Brain pericyte (primary cell): ENCODE results near the gene PPP1R26.
"Not testable (repeated sequence)": the region's sequence is repeated elsewhere in the genome, so short reads cannot be mapped to it uniquely, and the experiment has no call there.

ENCODE experiments used
- DNase-seq: peaks from one replicate; pipeline ENCODE4 v3.0.0-alpha.2; 2012; ENCODE audit warnings: low read depth, low spot score

Gene PPP1R26, protein sequence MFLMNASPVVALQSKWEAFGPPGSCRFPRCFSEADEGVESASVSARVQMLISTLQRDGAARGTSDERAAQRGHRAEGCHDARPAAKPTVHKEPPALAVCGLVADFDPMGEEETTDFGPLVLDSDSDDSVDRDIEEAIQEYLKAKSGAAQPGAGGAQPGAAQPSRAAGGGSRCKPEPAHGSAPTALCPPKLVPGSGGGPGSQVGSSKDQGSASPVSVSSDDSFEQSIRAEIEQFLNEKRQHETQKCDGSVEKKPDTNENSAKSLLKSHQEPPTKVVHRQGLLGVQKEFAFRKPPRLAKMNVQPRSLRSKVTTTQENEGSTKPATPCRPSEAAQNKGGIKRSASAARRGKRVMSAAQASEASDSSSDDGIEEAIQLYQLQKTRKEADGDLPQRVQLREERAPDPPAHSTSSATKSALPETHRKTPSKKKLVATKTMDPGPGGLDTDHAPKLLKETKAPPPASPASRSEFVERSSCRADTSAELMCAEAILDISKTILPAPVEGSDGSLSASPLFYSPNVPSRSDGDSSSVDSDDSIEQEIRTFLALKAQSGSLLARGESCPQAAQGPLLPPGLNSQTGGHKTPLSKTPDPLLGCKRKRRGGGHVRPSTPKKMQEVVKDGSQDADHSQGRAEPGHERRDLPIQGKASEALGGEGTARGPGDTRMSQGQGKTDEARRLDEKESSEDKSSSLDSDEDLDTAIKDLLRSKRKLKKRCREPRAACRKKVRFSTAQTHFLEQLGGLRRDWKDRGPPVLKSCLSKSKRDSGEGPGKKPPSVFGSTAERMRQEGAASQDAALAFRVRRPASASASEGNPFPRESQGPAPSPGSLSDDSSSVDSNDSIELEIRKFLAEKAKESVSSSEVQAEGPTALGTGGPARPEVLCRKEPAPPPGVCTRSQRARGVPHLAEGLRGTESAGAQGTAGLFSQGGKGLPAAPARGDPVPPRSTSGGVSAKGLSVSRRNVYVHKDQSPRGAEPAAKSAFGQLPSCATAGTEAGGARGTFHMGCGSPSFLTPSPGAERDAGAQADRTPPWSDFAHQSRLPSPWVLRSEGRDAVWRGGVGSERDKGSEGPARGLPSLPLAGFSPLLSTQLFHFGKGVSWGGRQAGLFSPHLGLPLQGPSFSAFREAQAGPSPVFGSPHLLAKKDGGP (N-terminal part only)

GRCh38 chr9:135479469-135480052, at the start of gene PPP1R26:
Gene PPP1R26, plus strand, starts transcription at chr9:135479782. Its CDS starts 4,729 bp downstream, at chr9:135484511.
- no peak for DNase-seq

DNA sequence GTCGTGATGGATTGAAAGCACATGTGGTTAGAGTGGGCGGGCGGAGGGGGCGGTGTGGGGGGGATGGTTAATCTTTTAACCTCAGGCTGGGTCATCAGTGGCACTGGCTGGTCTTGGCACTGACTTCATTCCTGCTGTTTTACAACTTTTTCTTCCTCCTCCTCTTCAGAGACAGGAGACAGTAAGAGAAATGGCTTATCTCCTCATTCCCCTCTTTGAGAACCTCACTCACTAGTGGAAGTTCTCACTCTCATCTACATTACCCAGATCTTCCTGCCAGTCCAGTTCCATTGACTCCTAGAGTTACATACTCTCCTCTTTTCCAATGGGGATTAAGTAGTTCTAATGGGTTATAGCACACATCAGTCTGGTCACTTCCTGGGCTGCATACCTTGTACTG, 42.3 kb upstream of the PPP1R26 start:
- no peak for DNase-seq

DNA sequence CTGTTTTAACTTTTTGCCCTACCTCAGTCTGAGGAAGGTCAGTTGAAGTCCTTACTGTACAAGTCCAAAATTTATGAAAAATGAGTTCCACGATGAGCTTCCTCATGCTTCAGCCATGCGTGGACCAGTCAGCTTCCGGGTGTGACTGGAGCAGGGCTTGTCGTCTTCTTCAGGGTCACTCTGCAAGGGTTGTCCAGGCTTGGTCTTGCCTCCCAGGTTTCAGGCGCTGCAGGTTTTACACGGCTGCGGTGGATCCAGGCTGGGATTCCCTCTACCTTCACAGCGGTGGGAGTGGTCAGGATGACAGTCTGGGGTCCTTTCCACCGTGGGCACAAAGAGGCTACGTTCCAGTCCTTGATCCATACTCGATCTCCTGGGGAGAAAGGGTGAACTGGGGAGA, 41.9 kb upstream of the PPP1R26 start:
- not testable (repeated sequence) for DNase-seq

- DNase-seq = not testable (repeated sequence)
Observed at GRCh38 chr9:135438581-135439232, 40.9 kb upstream of the PPP1R26 start.

GRCh38 chr9:135439514-135439913, 40.1 kb upstream of the PPP1R26 start:
- not testable (repeated sequence) for DNase-seq

GRCh38 chr9:135439916-135440315, 39.7 kb upstream of the PPP1R26 start:
- DNase-seq = no peak

- no peak for DNase-seq
Observed at GRCh38 chr9:135440620-135441019, 39.0 kb upstream of the PPP1R26 start.

DNA sequence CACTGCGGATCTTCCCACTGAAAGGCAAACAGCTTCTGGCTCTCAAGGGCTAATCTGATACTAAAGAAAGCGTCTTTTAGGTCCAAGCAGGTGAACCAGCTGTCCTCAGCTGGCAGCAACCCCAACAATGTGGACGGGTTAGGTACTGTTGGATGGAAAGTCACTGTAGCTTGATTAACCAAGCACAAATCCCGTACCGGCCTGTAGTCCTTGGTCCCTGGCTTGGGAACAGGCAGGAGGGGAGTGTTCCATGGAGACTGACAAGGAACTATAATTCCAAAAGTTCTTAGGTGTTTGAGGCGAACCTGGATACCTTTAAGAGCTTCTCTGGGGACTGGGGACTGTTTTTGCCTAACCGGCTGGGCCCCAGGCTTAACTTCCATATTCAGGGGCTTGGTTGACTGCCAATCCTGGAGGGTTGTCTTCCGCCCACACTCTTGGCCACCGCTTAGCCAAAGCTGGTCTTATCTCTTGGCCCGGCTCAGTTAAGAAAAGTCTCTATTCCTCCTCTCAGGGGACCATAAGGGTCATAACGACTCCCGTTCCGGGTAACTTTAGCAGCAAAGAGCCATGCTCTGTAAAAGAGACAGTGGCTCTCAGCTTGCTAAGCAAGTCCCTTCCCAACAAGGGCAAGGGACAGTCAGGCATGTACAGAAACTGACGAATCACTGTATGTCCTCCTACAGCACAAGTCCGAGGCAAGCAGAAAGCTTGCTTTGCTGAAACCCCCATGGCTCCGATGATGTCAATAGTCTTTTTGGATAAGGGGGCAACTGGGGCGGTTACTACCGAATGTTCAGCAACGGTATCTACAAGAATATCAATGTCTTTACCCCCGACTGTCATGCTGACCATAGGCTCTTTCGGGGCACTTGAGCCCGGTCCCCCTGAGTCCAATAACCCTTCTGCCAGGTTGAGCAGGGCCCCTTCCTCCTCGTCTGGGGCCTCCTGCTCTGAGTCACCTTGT, 38.2 kb upstream of the PPP1R26 start:
- DNase-seq = not testable (repeated sequence)

DNA sequence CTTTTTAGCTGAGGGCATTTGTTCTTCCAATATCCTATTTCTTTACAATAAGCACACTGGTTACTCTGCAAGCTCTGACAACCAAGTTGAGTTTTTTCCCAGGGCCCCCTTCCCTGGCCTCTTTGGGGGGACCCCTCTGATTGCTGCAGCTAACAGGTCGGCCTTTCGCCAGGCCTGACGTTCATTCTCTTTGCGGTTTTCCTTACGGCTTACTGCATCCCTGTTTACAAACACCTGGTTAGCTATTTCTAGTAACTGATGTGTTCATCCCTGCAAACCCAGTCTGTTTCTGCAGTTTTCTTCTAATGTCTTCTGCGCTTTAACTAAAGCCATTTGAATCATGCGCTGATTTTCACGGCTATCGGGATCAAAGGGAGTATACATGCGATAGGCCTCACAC, 37.5 kb upstream of the PPP1R26 start:
- DNase-seq = no peak

DNA sequence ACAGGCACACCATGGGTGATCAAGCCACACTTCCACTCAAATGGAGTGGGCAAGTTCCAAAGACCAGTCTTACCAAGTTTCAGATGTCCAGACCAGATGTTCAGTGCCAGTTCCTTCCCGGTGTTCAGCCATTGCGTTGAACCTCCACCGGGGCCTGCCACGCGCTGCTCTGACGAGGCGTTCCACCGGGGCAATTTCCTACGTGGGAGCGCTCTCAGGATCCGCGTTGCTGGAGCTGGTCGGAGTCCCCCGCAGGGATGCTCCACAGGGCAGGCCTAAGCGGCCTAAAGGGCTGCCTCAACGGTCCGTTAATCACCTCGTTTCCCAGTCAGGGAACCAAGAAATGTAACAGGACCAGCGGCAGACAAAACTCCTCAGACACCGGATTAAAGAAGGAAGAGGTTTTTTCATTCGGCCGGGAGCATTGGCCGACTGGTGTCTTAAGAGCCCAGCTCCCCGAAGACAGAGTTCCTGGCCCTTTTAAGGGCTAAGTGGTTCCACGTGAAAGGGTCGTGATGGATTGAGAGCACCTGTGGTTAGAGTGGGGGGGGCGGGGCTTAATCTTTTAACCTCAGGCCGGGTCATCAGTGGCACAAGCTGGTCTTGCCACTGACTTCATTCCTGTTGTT, 35.7 kb upstream of the PPP1R26 start:
- DNase-seq = no peak

DNA sequence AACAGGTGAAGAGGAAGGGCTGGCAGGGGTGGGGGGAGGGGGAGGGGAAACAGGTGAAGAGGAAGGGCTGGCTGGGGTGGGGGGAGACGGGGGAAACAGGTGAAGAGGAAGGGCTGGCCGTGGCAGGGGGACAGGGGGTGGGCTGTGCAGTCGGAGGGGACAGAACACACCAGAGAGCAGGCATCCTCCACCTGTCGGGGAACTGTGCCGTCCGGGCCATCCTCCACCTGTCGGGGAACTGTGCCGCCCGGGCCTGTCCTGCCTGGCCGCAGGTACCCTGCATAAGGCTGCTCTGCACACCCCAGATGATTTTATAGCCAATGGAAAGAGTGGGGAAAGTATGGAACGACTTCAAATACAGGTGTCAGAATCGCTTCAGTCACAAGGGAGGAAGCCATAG, 32.5 kb upstream of the PPP1R26 start:
- no peak for DNase-seq

DNA sequence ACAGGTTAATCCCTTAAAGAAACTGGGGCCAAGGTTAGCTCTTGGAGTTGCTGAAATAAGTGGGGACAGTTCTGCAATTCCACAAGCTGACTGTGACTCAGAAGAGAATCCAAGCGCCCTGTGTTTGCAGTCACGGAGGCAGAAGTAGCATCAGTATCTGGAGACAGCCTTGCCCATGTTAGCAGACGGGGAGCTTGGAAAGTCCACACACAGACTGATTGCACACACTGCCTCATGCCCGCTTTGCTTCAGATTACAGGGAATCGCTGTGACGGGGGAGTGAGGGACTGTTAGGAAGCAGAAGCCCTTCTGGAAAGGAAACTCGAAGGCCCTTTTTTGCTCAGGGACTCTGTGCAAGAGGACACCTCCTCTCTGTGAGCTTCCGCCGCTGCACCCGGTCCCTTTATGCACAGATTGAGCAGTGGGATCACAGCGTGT, 30.9 kb upstream of the PPP1R26 start:
- DNase-seq = no peak

- not testable (repeated sequence) for DNase-seq
Observed at GRCh38 chr9:135449532-135449931, 30.1 kb upstream of the PPP1R26 start.

- no peak for DNase-seq
Observed at GRCh38 chr9:135450956-135451355, 28.6 kb upstream of the PPP1R26 start.

GRCh38 chr9:135451909-135452308, 27.7 kb upstream of the PPP1R26 start:
- not testable (repeated sequence) for DNase-seq

- DNase-seq = no peak
Observed at GRCh38 chr9:135454737-135455136, 24.8 kb upstream of the PPP1R26 start.

DNA sequence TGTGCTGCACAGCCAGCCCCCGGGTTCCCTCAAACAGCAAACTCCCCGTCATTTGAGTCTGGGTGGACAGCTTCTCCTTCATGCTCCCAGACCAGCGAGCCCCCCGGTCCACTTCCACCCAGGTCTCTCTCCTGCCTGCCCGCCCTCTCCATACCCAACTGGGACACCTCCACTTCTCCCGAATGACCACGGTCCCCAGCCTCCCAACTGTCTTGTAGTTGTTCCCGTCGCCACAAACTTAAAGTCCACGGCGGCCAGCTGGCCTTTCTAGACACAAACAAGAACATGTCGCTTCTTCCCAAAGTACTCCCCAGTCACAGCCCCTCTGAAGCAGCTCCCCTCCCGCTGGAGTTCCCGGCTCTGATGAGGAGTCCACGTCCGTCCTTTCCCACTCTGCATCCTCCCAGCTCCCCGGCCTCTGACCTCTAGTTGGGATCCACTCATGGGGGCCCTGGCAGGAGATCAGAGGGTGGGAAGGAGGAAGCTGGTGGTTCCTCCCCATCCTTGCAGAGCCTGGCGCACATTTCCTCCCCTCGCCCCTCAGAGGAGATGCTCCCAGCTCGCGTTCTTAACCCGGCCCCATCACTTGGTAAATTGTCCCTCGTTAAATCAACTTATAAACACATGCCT, 24.1 kb upstream of the PPP1R26 start:
- no peak for DNase-seq

- DNase-seq = no peak
Observed at GRCh38 chr9:135456436-135457104, 23.0 kb upstream of the PPP1R26 start.
